ENCODE data around the gene CALCOCO1.

- TF ChIP-seq ATF2 (CRISPR knock-in tag; IDR thresholded peaks at IDR 0.05; ENCODE audit: borderline replicate concordance, low read depth) (no peak), CTCF (IDR thresholded peaks at IDR 0.05) (no peak), ZNF416 (CRISPR knock-in tag; IDR thresholded peaks at IDR 0.05) (no peak), MLX (CRISPR knock-in tag; IDR thresholded peaks at IDR 0.05) (no peak)
These were observed 26.7 kb downstream of the CALCOCO1 start for GRCh38 chr12:53700567-53700966.

Data from WTC11 (cell line).